Pulmonary artery endothelial cell (primary cell): Measurements from ENCODE around the gene RABGGTA. TPM values are rescaled to one million over a fixed set of nuclear protein-coding genes. Genes with fewer than 3 reads are reported as not detected.

Source experiments
- DNase-seq: peaks from one replicate; pipeline ENCODE4 v3.0.0-alpha.2; 2011; ENCODE audit warnings: low read depth, low spot score
- total RNA-seq: library from RNA; depleted of rRNA; stranded (reverse); fragments of >200 nt; gene quantifications from 2 replicates; pipeline ENCODE4 v1.2.3, GENCODE V29; 2014

The RABGGTA gene
- total RNA-seq, 1 donor from 2014 or later: 21.0 TPM

DNA sequence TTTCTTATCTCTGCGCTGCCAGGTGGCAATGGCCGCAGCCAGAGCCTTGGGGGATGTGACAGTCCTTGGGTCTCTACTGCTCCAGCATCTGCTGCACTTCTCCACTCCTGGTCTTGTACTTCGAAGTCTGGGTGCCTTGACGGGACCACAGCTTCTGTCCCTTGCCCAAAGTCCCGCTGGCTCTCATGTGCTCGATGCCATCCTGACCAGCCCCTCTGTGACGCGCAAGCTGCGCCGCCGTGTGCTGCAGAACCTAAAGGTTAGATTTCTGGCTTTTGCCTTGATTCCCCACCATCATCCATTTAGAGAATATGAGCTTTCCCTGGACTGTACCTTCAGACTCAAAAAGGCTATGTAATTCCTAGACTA, 32.6 kb upstream of the RABGGTA start:
- DNase-seq: no peak

DNA sequence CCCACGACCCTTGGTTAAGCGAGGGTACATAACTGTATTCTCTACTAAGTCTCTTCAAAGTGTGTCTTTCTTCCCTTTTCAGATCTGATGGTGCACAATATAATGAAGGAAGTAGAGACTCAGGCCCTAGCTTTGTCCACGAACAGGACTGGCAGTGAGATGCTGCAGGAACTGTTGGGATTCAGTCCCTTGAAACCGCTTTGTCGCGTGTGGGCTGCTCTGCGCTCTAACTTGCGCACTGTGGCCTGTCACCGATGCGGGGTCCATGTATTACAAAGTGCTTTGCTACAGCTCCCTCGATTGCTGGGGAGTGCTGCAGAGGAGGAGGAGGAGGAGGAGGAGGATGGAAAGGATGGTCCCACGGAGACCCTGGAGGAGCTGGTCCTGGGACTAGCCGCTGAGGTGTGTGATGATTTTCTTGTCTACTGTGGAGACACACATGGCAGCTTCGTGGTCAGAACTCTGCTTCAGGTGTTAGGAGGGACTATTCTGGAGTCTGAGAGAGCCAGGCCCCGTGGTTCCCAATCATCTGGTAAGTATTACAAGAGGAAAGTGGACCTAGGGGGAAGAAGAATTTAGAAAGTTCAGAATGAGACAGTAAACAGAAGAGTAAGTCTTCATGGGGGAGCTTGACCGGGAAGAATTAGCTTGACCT, 29.1 kb upstream of the RABGGTA start:
- no peak for DNase-seq

DNA sequence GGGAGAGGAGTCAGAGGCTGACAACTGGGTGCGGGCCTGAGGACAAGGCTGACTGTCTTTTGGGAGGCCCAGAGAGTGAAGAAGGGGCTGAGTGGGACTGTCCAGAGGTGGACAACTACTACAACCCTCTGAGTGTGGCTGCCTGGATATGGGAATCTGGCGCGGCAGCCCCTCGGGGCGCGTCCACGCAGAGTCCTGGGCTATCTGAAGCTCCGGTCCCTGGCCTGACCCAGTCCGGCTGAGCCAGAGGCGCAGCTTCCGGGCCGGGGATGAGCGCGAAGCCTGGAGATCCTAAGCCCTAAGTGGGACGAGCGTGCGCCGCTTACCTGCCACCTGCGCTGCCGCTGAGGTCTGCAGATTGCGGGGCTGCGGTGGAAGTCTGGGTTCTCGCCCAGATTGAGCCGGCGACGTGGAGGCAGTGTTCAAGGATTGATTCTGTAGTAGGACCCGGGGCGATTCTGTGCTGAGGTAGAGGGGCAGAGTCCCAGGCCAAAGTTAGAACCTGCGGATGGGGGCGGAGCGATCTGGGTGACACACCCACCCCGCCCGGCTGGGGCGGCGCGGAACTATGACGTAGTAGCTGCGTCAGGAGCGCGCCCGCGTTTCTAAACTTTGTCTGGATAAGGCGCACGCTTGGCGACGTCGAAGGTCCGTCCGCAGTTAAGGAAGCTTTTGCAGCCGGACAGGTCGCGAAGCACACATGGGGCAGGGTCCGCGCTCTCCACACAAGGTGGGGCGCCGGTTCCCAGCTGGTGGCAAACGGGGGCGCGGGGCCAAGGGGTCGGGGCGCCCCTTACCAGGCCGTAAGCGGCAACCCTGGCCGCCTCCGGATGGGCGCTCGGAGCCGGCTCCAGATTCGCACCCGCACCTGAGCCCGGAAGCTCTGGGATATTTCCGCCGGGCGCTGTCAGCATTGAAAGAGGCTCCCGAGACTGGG, 28.1 kb upstream of the RABGGTA start, which contains the start of the genes DHRS1 and NOP9:
TSS of gene DHRS1 (minus strand) at position 526 of the 937 bp plus-strand sequence. CDS start 674 bp downstream, outside the sequence.
TSS of gene NOP9 (plus strand) at position 596 of the 937 bp plus-strand sequence. CDS start at position 701, 105 bp downstream.
- DNase-seq: peak; percentile 59

DNA sequence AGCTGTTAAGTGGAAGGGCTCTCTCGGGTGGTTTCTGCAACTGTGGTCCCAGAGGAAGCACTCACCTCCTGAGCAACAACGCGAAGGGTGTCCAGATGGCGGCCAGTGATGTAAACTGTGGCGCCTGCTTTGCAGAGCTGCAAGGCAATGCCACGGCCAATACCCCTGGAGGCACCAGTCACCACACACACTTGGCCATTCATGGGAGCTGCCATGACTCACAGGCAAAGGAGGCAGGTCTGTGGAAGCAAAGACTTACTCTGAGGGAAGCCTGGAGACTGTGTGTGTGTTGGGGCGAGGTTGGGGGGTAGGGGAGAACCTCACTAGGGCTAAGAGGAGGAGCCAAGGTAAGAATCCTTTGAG, 27.5 kb upstream of the RABGGTA start:
- DNase-seq: no peak

DNA sequence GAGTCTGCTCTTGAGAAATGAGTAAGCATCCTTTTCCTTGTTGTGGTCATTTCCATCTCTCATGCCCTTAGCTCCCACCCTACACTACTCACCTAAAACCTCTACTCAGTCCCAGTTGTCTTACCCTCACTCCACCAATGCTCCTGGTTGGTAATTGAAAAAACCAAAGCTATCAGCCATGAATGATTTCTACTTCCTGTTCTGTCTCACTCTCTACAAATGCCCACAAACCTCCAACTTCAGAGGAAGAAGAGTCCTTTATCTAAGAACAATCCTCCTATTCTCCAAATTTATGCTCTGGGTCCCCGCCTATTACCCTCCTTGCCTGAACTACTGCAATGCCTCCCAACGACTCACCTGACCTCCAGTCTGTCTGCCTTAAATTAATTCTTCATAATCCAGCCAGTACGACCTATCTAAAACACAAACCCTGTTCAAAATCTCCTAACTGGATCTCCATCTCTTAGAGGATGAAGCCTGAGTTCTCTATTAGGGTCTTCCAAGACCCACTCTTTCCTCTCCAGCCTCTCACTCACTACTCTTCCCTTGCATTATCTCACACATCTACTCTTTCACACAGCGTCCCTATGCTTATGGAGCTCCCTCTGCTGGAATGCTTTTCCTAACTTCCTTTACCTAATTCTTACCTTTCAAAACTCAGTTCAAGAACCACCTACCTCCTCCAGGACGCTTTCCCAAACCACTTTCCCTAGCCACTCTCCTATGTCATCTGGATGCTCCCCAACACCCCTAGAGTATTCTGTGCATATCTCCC, 26.0 kb upstream of the RABGGTA start:
- DNase-seq: no peak

DNA sequence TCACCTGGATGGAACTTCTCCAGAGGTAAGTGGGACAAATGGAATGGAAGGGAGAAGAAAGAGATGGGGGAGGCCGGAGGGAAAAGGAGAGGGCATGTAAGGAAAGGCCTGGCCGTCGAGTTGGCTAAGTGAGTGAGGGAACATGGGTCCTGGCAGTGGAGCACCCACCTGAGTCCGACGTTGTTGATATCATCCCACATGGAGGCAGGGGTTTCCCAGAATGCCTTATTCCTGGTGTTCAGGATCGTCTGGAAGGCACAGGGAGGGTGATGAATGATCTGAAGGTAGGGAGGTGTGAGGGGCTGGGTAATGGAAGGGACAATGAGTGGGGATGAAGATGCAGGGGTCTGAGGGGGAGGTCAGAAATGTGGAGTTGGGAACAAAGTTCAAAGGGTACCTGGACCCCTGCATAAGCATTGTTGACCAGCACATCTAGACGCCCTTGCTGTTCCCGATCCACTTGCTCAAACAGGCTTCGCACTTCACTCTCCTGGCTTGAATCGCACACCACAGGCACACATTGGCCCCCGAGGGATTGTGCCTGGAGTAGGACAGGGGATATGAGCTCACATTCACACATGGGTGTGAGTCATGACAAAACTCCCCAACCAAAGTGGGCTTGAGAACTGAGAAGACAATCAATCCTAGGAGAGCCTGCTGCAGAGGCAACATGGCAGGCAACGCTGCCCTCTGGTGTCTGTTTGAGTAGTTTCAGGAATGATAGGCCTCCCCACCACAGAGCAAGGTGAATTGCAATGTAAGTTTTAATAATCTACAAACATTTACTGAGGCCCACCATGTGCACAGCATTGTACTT, 25.2 kb upstream of the RABGGTA start:
- DNase-seq: peak; percentile 89

DNA sequence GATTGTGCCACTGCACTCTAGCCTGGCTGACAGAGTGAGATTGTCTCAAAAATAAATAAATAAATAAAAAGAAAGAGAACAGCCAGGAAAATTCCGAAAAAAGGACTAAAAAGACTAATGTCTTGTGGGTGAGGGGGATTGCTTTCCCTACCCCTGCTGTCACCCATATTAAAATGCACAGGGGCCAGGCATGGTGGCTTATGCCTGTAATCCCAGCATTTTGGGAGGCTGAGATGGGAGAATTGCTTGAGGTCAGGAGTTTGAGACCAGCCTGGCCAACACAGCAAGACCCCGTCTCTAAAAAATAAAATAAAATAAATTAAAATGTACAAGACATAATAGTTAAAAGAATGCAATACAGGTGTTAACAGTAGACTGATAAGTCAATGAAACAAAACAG, 22.1 kb upstream of the RABGGTA start:
- DNase-seq: no peak

DNA sequence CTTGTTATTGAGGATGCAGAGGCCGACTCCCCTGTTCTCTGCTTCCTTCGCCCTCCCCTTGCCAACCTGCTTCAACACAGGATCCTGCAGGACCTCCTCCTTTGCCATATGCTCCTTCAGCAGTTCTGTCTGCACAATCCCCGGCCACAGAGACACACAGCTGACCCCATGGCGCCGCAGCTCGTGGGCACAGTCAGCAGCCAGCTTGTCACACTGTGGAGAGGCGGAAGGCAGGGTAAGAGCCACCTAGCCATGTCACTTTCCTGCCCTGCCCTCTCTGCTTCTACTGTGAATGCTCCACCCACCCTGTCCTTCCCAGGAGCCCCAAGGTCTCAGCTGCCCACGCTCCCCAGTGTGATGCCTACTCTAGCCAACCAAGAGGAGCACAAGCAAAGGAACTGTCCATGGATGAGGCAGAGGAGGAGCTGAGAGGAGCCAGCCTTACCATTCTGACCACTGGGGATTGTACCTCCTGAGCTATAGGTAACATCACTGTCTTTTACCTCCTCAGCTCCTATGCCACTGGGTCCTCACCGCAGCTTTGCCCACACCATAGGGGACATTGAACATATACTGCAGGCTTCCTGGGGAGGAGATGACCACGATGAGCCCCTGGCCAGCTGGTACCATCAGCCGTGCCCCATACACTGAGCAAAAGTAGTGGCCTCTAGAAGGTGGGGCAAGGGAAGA, 20.9 kb upstream of the RABGGTA start:
- no peak for DNase-seq

DNA sequence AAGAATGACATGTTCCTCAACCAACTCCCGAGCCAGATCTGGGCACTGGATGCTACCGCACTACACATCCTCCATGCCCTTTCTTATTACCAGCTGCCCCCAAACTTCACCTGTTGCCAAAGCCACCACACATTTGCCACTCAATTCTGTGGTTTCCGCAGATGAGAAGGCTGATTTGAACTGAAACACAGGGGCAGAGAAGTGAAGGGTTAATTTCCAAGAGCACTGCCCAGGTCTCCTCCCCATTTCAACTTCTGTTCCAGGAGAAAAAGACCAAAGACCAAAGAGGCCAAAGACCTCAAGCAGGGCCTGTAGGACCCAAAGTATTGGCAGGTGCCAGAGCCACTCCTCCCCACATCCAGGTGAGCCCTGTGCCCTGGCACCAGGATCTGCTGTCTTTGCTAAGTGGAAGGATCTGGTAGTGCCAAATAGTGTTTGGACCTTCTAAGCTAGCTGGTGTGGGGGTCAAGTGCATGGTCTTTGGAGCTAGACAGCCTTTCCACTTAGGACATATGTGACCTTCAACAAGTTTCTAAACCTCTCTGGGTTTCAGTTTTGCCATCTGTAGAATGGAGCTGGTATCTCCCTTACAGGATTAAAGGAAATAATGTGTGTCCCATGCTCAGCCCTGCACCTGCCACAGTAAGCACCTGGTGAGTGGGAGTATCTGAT, 20.2 kb upstream of the RABGGTA start:
- DNase-seq: no peak

DNA sequence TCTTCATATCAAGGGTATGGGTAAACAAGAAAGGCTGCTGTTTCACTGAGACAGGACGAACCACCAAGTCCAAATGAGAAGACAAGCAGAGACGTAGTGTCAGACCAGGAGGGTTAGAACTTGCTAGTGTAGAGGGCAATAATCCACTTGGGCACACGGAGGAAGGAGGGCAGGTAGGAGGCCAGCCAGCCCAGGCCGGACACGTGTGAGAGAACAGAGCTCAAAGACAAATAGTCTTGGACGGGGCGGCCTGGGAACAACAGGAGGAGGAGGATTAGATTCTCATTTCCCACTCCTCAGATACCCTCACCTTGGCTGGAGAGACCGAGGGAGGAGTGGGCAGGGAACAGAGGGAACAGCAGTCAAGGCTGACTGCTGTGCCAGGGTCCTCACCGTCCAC, 19.3 kb upstream of the RABGGTA start:
- DNase-seq: no peak

DNA sequence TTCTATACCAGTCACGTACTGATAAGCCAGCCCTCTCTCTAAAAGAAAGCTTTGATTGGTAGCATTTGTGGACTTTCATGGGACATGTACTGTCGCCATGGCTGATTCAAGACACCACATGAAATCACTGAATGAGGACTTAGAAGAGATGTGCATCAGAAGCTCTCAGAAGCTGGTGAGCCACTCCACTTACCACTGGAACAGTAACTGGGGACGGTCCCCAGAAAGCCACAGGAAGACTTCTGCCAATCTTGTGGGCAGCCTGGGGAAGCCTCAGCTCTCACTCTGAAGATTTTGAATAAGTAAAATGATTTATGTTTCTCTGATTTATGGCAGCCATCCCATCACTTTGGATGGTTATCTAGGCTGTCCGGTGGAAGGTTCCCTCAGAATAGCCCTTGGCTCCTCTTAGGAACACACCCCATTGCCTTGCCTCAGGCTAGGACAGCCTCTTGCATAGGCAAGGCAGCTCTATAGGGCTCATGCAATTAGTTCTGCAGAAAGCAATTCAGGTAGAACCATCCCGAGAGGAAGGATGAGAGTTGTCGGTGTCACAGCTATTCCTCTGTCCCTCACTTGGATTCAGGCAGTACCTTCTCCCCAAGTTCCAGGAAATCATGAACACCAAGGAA, 18.4 kb upstream of the RABGGTA start:
- DNase-seq: no peak

DNA sequence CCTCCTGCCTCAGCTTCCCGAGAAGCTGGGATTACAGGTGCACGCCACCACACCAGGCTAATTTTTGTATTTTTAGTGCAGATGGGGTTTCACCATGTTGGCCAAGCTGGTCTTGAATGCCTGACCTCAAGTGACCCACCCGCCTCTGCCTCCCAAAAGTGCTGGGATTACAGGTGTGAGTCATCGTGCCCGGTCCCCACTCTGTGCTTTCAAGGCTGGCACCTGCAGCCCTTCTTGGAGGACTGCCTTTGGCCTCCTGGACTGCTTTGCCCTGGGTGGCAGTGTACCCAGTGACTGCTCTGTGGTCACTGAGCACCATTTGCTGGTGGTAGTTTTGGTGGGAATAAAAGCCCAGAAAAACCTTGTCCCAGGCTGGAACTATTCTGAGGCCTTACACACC, 15.6 kb upstream of the RABGGTA start:
- no peak for DNase-seq

DNA sequence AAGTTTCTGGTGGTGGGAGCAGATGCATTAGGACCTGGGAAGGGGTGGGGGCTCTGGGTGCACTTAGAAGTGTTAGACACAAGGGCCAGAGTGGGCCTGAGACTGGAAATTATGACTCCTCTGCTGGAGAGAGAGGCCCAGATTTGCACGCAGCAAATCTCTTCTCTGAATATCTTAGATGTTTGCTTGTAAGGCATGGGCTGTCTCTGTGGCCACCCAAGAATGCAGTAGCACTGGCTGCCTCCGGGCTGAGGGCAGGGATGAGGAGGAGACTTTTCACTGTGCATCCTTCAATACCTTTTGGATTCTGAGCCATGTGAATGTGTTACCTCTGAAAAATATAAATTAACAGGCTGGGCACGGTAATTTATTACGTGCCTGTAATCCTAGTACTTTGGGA, 14.0 kb upstream of the RABGGTA start:
- no peak for DNase-seq

DNA sequence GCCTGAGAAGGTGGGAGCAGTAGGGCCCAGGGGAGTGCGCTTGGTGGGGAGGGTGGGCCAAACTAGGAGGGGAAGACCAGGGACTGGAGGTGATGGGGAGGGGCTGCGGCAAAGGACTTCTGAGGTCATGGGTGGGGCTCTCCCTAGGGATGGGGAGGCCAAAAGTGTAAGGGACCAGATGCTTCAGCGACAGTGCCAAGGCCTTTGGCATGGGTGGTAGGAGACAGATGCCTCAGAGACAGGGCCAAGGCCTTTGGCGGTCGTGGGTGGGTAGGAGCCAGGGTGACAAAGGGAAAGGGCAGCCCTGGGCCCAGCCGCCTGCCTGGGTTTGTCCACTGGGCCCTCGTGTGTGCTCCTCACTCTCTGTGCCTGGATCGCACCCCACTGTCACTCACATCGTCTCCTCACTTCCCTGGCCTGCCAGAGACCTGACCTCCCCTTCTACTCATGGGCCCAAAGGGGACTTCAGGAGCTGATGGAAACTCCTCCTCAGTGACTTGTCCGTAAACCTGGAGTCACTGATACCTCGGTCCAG, 13.2 kb upstream of the RABGGTA start:
- no peak for DNase-seq

DNA sequence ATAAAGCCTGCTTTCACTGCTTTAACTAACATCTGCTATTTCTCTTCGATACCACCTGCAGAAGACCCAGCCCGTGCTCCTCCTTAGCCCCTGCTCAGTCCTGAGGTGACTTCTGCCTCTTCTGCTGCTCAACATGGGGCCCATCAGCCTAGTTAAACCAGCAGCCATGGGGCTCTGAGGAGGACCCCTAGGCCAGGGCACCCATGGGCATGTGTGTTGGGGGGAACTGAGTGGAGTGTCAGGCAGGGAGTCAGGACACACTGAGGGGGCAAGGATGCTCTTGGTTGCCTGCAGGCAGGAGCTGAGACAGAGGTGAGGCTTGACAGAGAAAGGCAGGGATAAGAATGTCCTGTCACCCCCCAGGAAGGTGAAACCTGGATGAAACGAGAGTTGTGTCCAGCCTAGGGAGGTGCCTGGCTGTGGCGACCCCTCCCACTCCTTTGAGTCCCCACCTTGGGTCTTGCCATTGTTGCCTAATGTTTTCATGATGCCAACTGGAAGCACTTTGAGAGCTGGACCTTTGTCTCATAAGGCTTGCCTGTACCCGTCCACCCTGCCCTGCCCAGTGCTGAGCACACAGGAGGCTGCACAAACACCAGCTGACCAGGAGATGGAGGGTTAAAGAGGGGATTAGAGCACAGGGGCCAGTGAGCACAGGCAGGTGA, 12.5 kb upstream of the RABGGTA start:
- no peak for DNase-seq

DNA sequence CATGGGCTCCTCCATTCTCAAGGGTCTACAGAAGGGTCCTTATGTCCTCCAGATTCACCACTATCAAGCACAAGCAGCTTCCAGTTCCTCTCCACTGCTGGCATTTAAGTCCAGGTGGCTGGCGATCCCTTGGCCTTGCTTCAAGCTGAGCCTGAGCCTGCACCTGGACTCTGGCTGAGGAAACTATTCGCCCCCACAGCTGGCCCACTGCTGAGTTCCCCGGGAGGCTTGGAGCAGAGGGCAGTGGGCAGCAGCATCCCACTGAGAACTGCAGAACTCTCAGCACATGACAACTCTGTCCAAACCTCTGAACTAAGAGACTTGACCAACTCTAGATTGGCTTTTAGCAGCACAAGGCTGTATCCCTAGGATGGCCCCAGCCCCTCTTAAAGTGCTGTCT, 11.3 kb upstream of the RABGGTA start:
- DNase-seq: no peak

DNA sequence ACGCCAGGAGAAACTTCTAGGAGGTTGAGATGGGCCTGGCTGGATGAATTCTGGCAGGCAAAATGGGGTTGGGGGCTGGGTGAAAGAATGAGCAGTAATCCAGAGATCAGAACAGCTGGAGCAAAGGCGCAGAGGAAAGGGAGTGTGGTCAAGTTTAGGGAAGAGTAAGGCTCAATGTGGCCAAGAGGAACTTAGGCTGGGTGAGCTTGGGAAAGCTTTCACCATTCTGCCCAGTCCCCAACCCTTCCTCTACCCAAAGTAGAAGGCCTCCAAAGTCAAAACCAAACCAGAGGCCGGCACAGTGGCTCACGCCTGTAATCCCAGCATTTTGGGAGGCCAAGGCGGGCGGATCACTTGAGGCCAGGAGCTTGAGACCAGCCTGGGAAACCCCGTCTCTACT, 10.2 kb upstream of the RABGGTA start:
- DNase-seq: no peak

DNA sequence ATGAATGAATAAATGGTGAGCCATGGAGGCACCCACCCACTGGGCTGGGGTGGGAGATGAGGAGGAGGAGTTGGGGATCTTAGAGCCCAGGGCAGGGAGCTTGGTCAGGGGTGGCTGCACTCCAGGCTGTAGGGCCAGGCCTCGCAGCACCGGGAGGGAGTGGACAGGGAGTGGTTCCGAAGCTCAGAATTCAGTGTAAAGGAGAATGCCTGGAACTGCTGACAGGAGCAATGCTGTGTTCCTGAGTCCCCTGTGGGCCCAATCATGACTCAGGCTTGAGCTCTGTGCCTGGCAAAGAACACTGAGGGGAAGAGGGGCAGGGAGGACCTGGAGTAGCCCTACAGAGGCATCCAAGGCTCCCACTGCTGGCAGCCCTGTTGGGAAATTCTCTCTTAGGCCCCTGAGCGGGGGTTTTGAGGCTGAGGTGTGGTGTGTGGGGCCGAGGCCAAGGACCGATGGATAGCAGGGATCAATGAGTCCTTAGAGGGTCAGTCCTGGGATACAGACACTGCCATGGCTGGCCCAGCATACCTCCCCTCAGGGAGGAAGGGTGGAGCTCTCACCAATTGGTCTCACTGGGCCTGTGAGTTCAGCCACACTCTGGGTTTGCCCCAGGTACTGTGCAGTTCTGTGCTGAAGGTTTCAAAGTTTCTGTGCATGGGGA, 9.5 kb upstream of the RABGGTA start:
- DNase-seq: no peak
